Measurements from ENCODE around the gene TNPO2.

TNPO2 gene

GRCh38 chr19:12657966-12658365 is 65.8 kb downstream of the TNPO2 start:
- no peak for TF ChIP-seq CTCF (conservative IDR thresholded peaks at IDR 0.05; ENCODE audit: low read length)
- no peak overlapping the region for H3K4me3 ChIP-seq (ENCODE audit: low read length)
- no peak for DNase-seq (ENCODE audit: low read depth)

- H3K4me3 ChIP-seq (ENCODE audit: low read length): no peak overlapping the region
- no peak for TF ChIP-seq CTCF (conservative IDR thresholded peaks at IDR 0.05; ENCODE audit: low read length)
- DNase-seq (ENCODE audit: low read depth): no peak
Observed at GRCh38 chr19:12656899-12657571, 66.7 kb downstream of the TNPO2 start.

- no peak for TF ChIP-seq CTCF (conservative IDR thresholded peaks at IDR 0.05; ENCODE audit: low read length)
- no peak overlapping the region for H3K4me3 ChIP-seq (ENCODE audit: low read length)
- DNase-seq (ENCODE audit: low read depth): no peak
Observed at GRCh38 chr19:12655546-12655945, 68.2 kb downstream of the TNPO2 start.

- DNase-seq (ENCODE audit: low read depth): no peak
- H3K4me3 ChIP-seq (ENCODE audit: low read length): no peak overlapping the region
- TF ChIP-seq CTCF (conservative IDR thresholded peaks at IDR 0.05; ENCODE audit: low read length): no peak
Observed at GRCh38 chr19:12652219-12652618, 71.5 kb downstream of the TNPO2 start.

GRCh38 chr19:12649941-12650340 is 73.8 kb downstream of the TNPO2 start:
- no peak for TF ChIP-seq CTCF (conservative IDR thresholded peaks at IDR 0.05; ENCODE audit: low read length)
- no peak for DNase-seq (ENCODE audit: low read depth)
- no peak overlapping the region for H3K4me3 ChIP-seq (ENCODE audit: low read length)

All from AG10803 (cell line).